HG03025 (cell line): ENCODE measurements around the gene SBDS.

Experiments used
- ATAC-seq: cut with Tn5 transposase; IDR thresholded peaks from one replicate; pipeline ENCODE4 v1.9.1; 2021; ENCODE audit warnings: mild to moderate bottlenecking, moderate library complexity; ENCODE audit not compliant: unreplicated experiment, low FRiP score

Gene SBDS

DNA sequence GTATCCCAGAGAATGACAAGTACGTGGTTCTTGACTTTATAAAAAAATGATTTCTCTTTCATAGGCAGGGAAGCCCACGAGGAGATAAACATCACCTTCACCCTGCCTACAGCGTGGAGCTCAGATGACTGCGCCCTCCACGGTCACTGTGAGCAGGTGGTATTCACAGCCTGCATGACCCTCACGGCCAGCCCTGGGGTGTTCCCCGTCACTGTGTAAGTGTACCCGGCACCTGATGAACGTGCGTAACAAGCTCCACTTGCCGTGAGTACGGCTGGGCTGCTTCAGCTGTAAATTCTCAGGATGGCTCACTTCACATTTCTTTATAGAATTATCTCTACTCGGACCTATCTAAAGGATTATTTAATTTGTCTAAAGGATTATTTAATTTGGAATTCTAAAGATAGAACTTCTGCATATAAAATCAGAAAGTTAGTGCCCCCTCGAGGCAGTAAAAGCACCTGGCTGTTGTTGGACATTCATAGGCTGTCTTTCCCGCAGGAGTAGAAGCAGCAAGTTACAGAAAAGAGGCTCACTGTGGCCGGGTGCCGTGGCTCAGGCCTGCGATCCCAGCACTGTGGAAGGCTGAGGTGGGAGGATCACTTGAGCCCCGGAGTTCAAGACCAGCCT, 46.8 kb downstream of the SBDS start:
- ATAC-seq, result no peak

DNA sequence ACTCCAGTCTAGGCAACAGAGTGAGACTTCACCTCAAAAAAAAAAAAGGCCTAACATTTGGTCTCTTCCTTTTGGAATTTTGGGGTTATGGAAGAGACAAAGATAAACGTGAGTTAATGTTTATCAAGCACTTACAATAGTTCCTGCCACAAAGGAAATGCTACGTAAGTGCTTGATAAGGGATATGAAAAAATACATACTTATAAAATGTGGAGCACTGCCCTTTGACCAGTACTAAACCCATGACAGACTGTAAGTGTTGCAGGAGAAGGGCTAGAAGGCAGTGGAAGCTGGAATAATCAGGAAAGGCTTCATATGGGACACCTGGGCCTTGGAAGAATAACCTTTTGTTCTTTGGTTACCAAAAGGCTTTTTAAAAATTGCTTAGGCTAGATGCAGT, 48.8 kb downstream of the SBDS start:
- no peak for ATAC-seq

DNA sequence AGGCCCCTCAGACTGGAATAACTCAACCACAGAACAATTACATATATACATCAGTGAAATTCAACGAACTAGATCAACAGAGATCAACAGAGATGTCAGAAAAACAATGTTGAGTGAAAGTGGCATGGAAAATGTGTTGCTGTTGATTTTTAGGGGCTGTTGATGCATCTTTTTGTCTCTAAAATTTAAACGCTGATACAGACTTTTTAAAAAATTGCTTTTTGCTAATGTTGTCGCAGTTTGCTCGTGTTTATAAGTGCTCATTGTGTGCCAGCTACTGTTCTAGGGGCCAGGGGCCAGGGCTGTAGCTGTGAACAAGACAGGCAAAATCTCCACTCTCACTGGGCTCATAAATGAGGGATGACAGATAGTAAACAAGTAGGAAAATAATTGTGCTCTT, 56.1 kb downstream of the SBDS start:
- no peak for ATAC-seq

DNA sequence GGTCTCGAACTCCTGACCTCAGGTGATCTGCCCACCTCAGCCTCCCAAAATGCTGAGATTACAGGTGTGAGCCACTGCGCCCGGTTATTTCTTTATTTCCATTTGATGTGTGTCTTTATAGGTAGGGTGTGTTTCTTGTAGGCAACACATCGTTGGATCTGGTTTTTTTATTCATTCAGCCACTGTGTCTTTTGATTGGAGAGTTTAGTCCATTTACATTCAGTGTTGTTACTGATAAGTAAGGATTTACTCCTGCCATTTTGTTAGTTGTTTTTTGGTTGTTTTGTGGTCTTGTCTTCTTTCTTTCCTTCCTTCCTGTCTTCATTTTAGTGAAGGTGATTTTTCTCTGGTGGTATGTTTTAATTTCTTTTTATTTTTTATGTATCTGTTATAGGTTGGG, 57.4 kb downstream of the SBDS start:
- no peak for ATAC-seq
